HG03139 (cell line): Measurements from ENCODE around the gene HIRA.

ENCODE experiments used
- ATAC-seq: cut with Tn5 transposase; IDR thresholded peaks from one replicate; pipeline ENCODE4 v1.9.1; 2021; ENCODE audit not compliant: unreplicated experiment

HIRA gene

DNA sequence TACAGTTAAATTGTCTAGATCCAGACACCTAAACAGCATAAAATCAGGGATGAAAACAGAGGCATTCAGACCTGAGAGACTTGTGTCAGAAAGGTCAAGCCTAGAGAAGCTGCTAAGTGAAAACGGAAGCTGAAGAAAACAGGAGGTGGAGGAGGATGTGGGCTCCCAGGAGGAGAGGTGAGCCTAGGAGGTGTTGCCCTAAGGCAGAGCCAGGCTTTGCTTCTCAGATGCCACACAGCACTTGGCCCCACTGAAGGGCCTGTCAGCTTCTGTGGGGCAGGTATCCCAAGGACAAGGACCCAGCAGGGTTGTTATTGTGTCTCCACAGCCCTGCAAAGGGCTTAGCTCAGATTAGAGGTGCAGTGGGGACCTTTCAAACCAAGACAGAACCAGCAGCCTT is 33.0 kb upstream of the HIRA start:
- ATAC-seq: no peak

DNA sequence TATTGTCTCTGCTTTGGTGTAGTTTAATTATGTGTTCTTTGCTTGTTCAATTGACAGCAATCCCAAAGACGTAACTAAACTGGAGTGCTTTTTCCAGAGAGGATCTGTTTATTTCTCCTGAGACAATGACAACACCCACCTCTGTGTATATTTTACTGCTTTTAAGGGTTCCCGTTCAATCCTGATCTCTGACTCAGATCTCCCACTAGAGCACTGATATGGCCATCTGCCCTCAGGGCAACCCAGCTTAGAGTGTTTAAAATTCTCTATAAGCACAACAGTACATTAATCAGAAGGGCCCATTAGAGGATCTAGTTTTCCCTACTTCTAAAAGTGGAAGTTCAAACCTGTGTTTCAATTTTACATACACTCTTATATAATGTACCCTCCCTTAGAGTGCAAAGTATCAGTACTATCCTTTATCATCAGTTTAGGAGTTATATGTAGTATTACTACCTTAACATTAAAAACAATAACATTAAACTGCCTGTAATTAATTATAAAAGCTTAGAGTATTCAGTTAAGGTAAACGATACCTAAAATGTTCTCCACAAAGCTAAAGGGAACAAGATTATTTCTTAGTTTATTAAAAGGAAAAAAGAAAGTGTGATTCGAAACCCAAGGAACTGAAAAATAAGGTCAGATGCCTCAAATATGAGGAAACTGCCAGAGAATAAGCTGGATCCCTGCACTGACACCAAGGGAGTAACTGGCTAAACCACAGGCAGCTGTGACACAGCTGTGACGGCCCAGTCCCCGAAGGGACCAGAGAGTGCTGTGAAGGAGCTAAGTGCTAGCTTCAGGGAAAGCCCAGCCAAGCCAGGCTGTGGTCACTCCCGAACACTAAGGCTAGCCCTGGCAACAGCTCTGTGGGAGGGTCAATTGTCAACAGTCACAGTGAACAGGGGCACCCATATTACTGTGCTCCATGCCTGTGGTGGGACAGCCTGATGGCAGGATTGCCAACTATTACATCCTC is 32.2 kb upstream of the HIRA start:
- no peak for ATAC-seq

DNA sequence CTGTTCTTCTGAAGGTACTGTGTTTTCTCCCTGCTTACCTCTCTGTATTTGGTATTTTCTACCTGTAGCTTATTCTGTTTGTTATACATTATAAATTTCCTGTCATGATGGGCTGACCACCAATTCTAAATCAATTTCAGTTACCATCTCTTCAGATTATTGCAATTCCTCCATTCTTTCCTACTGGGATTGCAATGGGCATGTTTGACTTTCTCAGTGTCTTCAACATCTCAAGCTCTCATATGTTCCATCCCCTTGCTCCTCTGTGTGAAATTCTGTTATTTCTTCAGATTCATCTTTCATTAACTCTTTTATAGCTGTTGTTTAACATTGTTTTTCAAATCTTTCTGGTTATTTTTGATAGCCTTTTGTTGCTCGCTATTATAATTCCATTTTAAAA is 31.5 kb upstream of the HIRA start:
- no peak for ATAC-seq

DNA sequence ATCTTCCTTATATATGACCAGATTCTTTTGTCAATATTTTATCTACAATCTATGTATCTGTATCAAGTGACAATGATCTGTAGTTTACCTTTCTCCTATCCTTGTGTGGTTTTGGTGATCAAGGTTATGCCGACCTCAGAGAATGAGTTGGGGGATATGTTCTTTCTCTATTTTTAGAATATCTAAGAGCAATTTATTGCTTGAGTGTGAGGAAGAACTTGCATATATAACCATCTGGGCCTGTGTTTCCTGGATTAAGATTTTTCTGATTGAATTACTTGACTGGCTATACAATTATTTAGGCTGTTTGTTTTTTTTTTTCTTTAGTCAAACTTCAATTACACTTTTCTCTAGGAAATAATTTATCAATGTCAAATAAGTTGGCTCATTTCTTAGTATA is 30.0 kb upstream of the HIRA start:
- no peak for ATAC-seq

DNA sequence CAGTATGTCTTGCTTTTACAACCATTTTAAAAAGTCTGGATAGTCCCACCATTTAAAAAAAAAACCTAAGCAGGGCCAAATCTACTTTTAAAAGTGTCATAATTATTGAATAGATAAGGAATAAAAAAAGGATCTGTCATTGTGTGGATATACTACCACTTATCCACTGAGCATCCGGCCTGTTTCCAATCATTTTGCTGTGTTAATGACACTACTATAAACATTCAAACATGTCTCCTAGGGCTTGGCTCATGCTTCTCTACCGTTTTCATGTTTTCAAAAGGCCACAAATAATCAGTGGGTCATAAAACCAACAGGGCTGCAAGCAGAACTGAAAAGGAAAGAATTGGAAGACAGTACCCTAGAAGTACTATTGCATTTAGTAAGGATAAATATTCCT is 28.5 kb upstream of the HIRA start:
- no peak for ATAC-seq

DNA sequence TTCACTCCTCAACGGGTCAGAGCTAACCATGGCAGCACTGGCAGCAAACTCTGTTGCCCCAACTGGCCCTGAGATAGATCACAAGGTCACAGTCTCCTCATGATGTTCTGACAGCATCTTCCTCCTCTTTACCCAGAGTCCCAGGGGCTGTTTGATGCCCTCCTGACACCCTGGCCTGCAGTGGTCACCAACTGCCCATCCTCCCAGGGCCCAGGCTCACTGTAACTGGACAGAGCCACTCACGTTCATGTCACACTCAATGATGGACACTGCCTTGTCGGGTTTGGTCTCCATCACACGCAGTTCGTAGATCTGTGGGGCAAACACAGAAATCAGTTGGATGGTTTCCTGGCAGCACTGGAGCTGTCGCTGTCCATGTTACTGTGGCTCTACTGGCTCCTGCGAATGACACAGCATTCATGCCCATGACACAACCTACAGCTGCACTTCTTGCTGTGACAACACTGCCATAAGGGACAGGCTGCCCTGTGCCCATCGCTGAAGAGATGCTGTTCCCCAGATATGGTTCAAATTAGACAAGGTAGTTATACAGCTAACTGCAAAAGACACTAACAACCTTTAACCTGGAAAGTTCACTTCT is 26.4 kb upstream of the HIRA start:
- ATAC-seq: no peak

DNA sequence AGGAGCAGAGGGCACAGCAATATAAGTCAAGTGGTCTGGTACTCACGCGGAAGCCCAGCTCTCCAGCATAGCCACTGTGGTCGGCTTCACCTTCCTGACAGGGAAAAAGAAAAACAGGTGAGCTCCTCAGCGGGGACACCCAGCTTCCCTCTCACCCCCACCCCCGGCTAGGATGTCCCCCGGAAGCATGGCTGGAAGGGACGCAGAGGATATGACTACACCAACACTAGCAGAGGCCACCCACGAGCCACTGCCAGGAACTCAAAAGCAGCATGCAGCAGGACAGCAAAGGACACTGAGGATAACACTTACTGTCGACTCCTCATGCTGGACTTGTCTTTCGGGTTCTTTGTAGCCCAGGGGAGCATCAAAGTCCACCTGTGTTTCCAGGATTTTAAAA is 25.0 kb upstream of the HIRA start:
- no peak for ATAC-seq

DNA sequence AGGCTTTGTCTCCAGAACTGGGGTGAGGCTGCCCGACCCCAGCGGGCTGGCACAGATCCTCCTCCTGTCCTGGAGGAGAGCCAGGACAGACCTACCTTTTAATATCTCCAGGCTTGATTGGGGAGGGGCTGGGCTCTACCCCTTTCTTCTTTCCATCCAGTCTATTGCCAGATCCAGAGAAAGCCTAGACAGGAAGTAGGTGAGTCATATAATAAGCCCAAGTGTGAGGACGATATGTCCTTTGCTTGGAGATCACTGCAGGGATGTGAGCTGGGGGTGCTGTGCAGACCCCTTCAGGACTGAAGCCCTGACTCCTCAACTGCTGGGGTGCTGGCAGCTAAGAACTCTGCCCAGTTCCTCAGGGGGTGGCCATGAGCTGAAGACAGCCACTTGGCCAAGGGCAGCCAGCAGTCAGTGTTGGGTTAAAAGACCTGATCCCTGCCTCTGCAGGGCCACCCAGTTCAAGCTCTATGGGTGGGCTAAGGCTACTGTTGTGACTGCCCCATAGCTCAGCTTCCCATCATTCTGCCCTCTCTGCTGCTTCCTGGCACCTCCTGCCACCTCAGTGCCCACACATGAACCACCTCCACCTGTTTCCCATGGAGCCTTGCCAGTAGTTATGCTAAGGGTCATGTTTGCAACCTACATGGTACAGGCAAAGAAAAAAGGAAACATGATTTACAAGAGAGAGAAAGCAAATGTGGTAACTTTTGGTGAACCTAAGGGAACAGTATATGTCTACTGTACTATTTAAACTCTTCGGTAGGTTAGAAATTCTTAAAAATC is 24.2 kb upstream of the HIRA start:
- no peak for ATAC-seq

DNA sequence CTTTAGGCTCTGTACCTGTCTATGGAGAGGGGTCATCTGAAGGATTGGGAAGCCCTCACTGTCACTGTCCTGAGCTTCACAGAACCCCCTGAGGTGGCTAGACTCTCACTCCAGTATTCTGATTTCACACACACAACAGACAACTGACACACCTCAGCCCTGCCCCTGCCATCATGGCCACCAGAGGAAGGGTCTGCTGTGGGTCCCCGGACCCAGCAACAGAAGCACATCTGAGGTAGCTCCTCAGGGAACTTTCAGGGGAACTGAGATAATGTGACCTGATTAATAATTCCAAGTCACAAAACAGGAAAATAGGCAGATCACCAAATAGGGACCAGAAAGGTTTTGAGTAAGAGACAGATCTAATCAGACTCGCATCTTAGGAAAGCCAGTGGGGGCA is 23.5 kb upstream of the HIRA start:
- ATAC-seq: no peak

DNA sequence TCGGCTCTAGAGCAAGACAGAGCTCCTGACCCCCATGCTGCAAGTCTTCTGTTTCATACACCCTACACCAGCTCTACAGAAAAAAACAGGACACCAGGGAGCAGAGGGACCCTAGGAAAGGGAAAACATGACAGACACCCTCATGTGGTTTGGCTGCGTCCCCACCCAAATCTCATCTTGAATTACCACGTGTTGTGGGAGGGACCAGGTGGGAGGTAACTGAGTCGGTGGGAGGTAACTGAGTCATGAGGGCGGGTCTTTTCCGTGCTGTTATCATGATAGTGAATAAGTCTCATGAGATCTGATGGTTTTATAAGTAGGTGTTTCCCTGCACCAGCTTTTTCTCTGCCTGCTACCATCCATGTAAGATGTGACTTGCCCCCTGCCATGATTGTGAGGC is 22.6 kb upstream of the HIRA start:
- ATAC-seq: no peak

DNA sequence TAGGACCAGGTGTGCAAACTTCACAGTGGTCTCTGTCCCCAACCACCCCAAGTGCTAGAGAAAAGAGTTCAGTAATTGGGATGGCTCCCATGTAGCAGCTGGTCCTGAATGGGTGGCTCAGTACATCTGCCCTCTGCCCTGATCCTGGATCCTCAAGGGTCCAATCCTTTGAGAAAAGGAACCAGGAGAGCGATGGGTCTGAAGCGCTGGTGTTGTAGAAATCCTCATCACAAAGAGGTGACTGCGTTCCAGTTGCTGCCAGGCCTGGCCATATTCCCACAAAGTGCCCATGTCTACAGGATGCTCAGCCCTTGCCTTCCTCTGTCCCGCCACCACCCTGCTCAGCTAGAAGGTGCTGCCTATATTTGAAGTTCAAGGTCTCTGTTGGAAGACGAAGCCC is 22.2 kb upstream of the HIRA start:
- ATAC-seq: no peak

DNA sequence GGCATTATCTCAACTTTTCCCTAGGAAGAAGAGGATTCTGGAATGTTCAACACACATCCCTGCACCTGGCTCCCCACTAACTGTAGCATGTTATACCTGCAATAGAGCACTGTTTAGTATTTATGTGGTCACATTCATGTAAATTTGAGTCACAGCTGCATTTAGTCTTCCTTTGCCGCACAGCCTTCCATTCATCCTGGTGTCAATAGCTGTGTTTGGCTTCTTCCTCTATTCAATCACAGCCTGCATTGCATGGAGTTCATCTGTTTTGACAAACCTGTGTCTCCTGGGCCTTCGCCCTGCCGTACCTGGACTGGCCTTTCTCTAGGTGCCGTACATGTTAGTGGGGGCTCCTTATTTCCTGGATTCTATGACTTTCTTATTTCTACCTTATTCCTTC is 20.0 kb upstream of the HIRA start:
- no peak for ATAC-seq

DNA sequence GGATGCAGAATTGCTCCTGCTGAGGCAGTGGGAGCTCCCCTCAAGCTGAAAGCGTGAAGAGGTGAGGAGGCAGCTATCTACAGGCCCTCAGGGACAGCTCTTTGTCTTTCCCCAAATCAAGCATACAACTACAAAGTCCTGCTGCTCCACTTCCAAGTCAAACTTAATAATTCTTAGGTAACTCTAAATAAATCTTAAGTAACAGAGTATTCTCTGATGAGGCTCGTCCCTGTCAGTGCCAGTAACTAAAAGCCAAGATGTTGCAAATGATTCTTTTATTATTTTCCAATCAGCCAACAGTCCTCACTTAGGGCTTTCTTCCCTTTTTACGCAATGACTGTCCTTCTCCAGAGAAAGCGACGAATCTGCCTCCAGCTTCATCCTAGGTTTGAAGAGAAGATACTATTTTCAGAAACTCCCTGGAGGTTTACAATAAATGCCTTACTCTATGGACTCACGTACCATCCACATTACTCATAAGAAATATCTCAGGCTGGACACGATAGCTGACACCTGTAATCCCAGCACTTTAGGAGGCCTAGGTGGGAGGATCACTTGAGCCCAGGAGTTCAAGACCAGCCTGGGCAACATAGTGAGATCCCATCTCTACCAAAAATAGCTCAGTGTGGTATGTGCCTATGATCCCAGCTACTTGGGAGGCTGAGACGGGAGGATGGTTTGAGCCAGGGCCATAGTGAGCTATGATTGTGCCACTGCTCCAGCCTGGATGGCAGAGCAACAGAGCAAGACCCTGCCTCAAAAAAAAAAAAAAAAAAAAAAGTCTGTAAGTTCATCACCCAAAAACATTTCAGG is 19.0 kb upstream of the HIRA start:
- no peak for ATAC-seq

DNA sequence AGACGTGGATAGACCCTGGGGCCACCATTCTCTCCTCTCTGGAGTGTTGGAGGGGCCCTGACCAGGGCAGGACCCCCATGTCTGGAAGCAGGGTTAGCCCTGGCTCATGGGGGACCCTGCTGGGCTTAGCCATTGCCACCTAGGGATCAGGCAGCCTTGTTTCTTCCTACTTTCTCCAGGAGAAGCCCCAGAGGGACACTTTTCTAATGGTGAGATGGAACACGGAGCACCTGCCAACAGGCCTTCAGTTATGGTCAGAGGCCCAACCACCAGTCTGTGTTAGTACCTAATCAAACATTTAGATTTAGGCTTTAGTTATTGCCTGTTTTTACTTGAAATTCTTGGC is 17.9 kb upstream of the HIRA start:
- no peak for ATAC-seq

DNA sequence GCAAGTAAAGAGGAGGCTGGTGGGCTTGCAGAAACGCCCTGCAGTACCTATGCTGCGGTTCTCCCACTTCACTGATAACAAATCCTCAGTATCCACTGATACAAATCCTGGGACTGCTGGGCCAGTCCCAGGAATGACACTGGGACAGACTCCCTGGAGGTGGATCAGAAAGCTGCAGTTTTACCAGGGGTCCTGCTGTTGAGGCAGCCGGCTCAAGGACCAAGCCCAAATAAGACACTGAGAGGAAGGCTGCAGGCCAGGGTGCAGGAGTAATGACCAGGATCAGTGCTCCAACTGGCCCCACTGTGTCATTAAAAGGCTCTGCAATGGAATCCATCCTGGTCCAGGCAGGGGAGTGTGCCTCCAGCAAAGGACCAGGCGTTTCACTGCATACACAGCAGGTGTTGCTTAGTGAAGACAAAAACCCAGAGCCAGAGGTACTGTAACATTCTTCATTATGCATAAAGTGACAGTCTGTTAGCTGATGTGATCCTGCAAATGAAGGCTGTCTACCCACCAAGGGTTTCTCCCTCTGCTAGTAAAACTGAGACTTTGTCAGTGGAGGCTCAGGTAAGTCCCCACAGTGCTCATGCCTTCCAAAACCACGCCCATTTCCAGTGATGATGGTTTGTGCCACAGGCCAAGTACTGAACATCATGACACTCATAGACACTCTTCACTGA is 17.3 kb upstream of the HIRA start:
- no peak for ATAC-seq

DNA sequence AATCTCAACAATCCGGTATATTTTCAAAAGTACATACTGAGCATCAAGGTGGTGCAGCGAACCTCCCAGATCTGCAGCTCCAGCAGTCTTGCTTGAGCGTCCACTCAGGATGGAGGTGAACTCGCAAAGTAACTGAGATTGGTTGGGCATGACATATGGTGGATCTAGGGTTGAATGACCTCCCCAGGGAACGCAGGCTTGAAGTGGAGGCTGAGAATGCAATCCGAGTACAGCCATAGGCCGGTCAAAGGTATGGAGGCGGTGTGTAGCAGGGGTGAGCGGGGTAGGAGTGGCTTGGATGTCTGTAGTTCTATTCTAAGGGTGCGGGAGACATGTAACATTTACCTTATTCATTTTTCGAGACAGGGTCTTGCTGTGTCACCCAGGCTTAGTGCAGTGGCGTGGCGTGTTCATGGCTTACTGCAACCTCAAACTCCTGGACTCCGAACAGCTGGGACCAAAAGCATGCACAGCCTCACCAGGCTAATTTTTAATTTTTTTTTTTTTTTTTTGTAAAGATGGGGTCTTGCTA is 16.6 kb upstream of the HIRA start:
- ATAC-seq: peak; percentile 42

DNA sequence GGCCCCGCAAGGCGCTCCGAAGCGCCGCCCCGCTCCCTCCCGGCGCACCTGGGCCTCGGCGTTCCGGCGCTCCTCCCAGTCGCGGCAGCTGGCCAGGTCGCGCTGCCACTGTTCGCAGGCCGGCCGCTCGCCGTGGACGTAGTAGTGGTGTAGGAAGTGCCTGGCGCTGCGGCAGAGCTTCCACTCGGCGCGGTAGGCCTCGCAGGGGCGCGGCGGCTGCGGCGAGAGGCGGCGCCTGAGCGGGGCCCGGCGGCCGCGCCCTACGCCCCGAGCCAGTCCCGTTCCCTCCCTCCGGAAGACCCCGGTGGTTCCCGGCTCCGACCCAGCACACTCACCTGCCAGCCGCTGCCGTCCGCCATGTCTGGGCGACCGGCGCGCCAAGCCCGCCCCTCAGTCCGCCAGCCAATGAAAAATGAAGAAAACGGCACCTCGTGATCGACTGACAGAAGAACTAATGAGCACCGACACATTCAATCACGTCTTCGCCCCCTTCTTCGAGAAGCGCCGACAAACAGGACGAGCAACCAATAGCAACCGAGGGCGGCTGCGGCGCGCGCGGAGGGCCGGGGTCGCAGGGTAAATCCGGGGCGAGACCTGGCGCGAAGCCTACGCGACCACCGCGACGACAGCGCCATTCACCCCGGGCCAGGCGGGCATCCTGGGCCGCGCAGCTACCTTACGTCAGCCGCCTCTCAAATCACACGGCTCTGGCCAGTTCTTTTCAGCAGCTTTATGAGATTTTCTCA is 16.0 kb upstream of the HIRA start, which contains the start of gene C22orf39:
Gene C22orf39, minus strand, starts transcription at position 382 of the 746 bp plus-strand sequence. Its CDS starts 23 bp downstream, at position 359.
- ATAC-seq: peak; percentile 78

DNA sequence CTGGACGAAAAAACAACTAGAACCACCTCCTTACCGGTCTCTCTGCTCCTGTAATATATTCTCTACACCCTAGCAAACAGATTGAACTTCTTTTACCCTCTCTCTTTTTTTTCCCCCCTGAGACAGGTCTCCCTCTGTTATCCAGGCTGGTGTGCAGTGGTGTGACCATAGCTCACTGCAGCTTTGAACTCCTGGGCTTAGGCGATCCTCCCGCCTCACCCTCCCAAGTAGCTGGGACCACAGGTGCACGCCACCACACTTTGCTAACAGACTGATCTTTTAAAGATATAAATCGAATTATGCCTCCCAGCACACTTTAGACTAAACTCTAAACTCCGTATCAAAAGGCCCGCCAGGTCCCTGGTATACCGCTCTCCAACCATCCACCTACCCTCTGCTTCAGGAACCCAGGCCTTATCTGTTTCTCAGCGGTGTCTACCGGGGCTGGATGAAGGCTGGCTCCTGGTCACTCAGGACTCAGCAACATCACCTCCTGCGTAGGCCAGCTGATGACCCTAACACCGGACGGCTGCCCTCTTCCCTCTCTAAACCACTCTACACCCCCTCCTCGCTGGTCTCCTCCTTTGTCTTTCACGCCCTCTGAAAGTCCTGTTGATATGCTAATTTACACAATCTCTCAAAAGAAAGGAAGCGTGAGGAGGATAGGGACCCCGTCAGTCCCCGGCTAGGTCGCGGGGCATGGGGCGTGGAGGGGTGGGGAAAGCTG is 15.2 kb upstream of the HIRA start:
- no peak for ATAC-seq
